ENCODE results near the gene GTF2A1L. TPM values are rescaled to one million over a fixed set of nuclear protein-coding genes. Genes with fewer than 3 reads are reported as not detected.
"Not testable (repeated sequence)": the region's sequence is repeated elsewhere in the genome, so short reads cannot be mapped to it uniquely, and the experiment has no call there.

The GTF2A1L gene
- total and polyA plus RNA-seq, 4 donors: 0.02 to 0.67 TPM; not detected in 2

GRCh38 chr2:48592067-48592466 is 25.6 kb upstream of the GTF2A1L start:
- Histone ChIP-seq H3K4me3 (ENCODE audit: low read depth in 1 of 3, low read length in 3 of 3) (no peak overlapping the region), H3K9ac (ENCODE audit: low read depth in 1 of 2, low read length in 2 of 2) (no peak overlapping the region), H3K36me3 (ENCODE audit: control insufficient read depth in 4 of 4, insufficient read depth in 3 of 4, low read depth in 1 of 4, low read length in 3 of 4) (no peaks in the 10 kb centered on the region), H3K9me3 (ENCODE audit: control insufficient read depth in 4 of 4, low read length in 3 of 4) (no peaks in the 10 kb centered on the region), H3K27ac (ENCODE audit: low read depth in 1 of 2, low read length in 2 of 2) (no peak overlapping the region), H3K27me3 (ENCODE audit: control insufficient read depth in 4 of 4, insufficient read depth in 4 of 4, low read length in 3 of 4) (peaks cover 0 to 2% (median 0%) of the 10 kb centered on the region in 4 donors), H3K4me1 (ENCODE audit: control insufficient read depth in 4 of 4, insufficient read depth in 4 of 4, low read length in 3 of 4) (no peaks in the 10 kb centered on the region)
- 94% methylated on average over 2 of the region's 2 CpGs for WGBS
- DNase-seq (ENCODE audit: low spot score): no peak
- no peak for TF ChIP-seq RXRA (IDR thresholded peaks at IDR 0.05)

GRCh38 chr2:48596751-48597150 is 20.9 kb upstream of the GTF2A1L start:
- not testable (repeated sequence) for DNase-seq (ENCODE audit: low spot score); H3K9me3 ChIP-seq (ENCODE audit: control insufficient read depth in 4 of 4, low read length in 3 of 4); H3K4me1 ChIP-seq (ENCODE audit: control insufficient read depth in 4 of 4, insufficient read depth in 4 of 4, low read length in 3 of 4); H3K27ac ChIP-seq (ENCODE audit: low read depth in 1 of 2, low read length in 2 of 2); H3K9ac ChIP-seq (ENCODE audit: low read depth in 1 of 2, low read length in 2 of 2); H3K36me3 ChIP-seq (ENCODE audit: control insufficient read depth in 4 of 4, insufficient read depth in 3 of 4, low read depth in 1 of 4, low read length in 3 of 4); H3K27me3 ChIP-seq (ENCODE audit: control insufficient read depth in 4 of 4, insufficient read depth in 4 of 4, low read length in 3 of 4); H3K4me3 ChIP-seq (ENCODE audit: low read depth in 1 of 3, low read length in 3 of 3)
- 98% methylated on average over 7 of the region's 7 CpGs for WGBS

DNA sequence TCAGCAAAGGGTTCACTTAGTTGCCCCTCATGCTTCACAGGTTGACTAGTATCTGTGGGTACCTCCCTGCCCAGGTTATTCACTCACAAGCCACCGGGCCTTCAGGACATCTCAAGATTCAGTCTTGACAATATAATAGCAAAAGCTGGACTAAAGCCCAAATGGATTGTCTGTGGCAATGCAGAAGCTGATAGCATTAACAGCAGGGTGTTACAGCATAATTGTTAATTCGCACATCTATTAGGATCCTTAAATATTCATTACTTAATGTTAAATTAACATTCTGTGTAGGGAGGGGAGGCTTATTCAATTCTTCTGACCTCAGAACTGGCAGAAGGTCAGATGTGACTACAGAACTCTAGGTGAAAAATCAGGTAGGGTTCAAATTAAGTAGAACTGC is 20.2 kb upstream of the GTF2A1L start:
- no peak overlapping the region for H3K4me3 ChIP-seq (ENCODE audit: low read depth in 1 of 3, low read length in 3 of 3)
- no peak for DNase-seq (ENCODE audit: low spot score)
- no peaks in the 10 kb centered on the region for H3K4me1 ChIP-seq (ENCODE audit: control insufficient read depth in 4 of 4, insufficient read depth in 4 of 4, low read length in 3 of 4)
- 90% methylated on average over 2 of the region's 2 CpGs for WGBS
- no peak overlapping the region for H3K27ac ChIP-seq (ENCODE audit: low read depth in 1 of 2, low read length in 2 of 2)
- H3K36me3 ChIP-seq (ENCODE audit: control insufficient read depth in 4 of 4, insufficient read depth in 3 of 4, low read depth in 1 of 4, low read length in 3 of 4): no peaks in the 10 kb centered on the region
- no peak overlapping the region for H3K9ac ChIP-seq (ENCODE audit: low read depth in 1 of 2, low read length in 2 of 2)
- H3K27me3 ChIP-seq (ENCODE audit: control insufficient read depth in 4 of 4, insufficient read depth in 4 of 4, low read length in 3 of 4): peaks cover 0 to 2% (median 0%) of the 10 kb centered on the region in 4 donors
- TF ChIP-seq, protein P1, sequence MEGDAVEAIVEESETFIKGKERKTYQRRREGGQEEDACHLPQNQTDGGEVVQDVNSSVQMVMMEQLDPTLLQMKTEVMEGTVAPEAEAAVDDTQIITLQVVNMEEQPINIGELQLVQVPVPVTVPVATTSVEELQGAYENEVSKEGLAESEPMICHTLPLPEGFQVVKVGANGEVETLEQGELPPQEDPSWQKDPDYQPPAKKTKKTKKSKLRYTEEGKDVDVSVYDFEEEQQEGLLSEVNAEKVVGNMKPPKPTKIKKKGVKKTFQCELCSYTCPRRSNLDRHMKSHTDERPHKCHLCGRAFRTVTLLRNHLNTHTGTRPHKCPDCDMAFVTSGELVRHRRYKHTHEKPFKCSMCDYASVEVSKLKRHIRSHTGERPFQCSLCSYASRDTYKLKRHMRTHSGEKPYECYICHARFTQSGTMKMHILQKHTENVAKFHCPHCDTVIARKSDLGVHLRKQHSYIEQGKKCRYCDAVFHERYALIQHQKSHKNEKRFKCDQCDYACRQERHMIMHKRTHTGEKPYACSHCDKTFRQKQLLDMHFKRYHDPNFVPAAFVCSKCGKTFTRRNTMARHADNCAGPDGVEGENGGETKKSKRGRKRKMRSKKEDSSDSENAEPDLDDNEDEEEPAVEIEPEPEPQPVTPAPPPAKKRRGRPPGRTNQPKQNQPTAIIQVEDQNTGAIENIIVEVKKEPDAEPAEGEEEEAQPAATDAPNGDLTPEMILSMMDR (IDR thresholded peaks at IDR 0.05; ENCODE audit: low read depth, low read length, missing input control): no peak
- no peak for TF ChIP-seq GABPA (IDR thresholded peaks at IDR 0.05 in 1 of 2, conservative IDR thresholded peaks at IDR 0.05 in 1 of 2)
- no peak for TF ChIP-seq RXRA (IDR thresholded peaks at IDR 0.05)
- no peak for TF ChIP-seq NR2F2 (IDR thresholded peaks at IDR 0.05)
- no peak for TF ChIP-seq YY1 (IDR thresholded peaks at IDR 0.05)
- TF ChIP-seq EGR1 (IDR thresholded peaks at IDR 0.05; ENCODE audit: low read depth in 2 of 2): no peak
- TF ChIP-seq MAX (IDR thresholded peaks at IDR 0.05): no peak
- no peaks in the 10 kb centered on the region for H3K9me3 ChIP-seq (ENCODE audit: control insufficient read depth in 4 of 4, low read length in 3 of 4)

DNA sequence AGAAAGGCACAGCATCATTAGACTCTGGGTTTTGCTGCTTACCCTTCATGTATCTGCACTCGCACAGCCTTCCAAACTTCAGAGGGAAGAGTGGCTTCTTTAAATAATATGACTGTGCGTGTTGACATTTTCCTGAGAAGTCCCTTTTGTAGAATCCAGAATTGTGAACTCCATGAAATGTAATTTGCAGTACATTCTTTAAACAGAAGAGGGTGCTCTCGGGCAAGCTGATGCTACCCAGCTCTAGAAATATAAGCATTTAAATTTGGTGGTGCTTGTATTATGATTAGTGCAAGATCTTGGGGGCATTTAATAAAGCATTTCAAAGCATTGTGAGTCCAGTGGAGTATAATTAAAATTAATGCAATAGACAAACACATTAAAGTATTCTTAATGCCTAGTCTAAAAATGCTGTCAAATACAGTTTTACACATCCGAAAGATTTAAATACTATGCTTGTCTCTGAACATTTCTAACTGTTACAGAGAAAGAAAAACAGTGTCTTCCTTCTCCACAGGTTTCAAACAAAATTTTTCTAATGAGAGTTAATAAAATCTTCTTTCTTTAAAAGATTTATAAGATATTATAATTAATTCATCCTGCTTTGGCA is 17.3 kb upstream of the GTF2A1L start:
- WGBS: 28% methylated on average over 4 of the region's 4 CpGs
- no peak overlapping the region for H3K9ac ChIP-seq (ENCODE audit: low read depth in 1 of 2, low read length in 2 of 2)
- no peaks in the 10 kb centered on the region for H3K4me1 ChIP-seq (ENCODE audit: control insufficient read depth in 4 of 4, insufficient read depth in 4 of 4, low read length in 3 of 4)
- DNase-seq (ENCODE audit: low spot score): no peak
- no peak for TF ChIP-seq FOXA2 (IDR thresholded peaks at IDR 0.05)
- TF ChIP-seq HNF4G (IDR thresholded peaks at IDR 0.05): no peak
- TF ChIP-seq RAD21 (IDR thresholded peaks at IDR 0.05): peak; percentile 76 to 77
- TF ChIP-seq SP1 (IDR thresholded peaks at IDR 0.05): no peak
- TF ChIP-seq YY1 (IDR thresholded peaks at IDR 0.05): no peak
- TF ChIP-seq, protein P1 (IDR thresholded peaks at IDR 0.05; ENCODE audit: low read depth, low read length, missing input control): peak; percentile 54
- H3K27ac ChIP-seq (ENCODE audit: low read depth in 1 of 2, low read length in 2 of 2): no peak overlapping the region
- no peak overlapping the region for H3K4me3 ChIP-seq (ENCODE audit: low read depth in 1 of 3, low read length in 3 of 3)
- H3K27me3 ChIP-seq (ENCODE audit: control insufficient read depth in 4 of 4, insufficient read depth in 4 of 4, low read length in 3 of 4): peaks cover 0 to 4% (median 0%) of the 10 kb centered on the region in 4 donors
- no peaks in the 10 kb centered on the region for H3K36me3 ChIP-seq (ENCODE audit: control insufficient read depth in 4 of 4, insufficient read depth in 3 of 4, low read depth in 1 of 4, low read length in 3 of 4)
- H3K9me3 ChIP-seq (ENCODE audit: control insufficient read depth in 4 of 4, low read length in 3 of 4): no peaks in the 10 kb centered on the region
